GM23248 (cell line): Measurements from ENCODE around the gene LLGL2. TPM values are rescaled to one million over a fixed set of nuclear protein-coding genes. Genes with fewer than 3 reads are reported as not detected.
A peak's percentile ranks its signal among the peaks of the same experiment; 100 is the strongest.

ENCODE experiments used
- DNase-seq: peaks from one replicate; pipeline ENCODE4 v3.0.0-alpha.2; 2015
- H2AFZ ChIP-seq: fragments of 200-600 bp; sonication (generic); 2 replicates; pipeline ENCODE4 v1.6.1; 2016; ENCODE audit warnings: antibody characterized with exemption
- H3F3A ChIP-seq: fragments of 200-600 bp; sonication (generic); 2 replicates; pipeline ENCODE4 v1.6.1; 2016; ENCODE audit warnings: mild to moderate bottlenecking, antibody characterized with exemption, mixed run types; ENCODE audit not compliant: insufficient read depth
- H3K27ac ChIP-seq: fragments of 200-600 bp; sonication (generic); 2 replicates; pipeline ENCODE4 v1.5.1; 2016; ENCODE audit warnings: mild to moderate bottlenecking
- H3K27me3 ChIP-seq: fragments of 200-600 bp; sonication (generic); replicated peaks from 2 replicates; pipeline ENCODE4 v1.6.1; 2016; ENCODE audit warnings: mild to moderate bottlenecking; ENCODE audit not compliant: insufficient read depth
- H3K36me3 ChIP-seq: fragments of 200-600 bp; sonication (generic); 2 replicates; pipeline ENCODE4 v1.6.1; 2016; ENCODE audit warnings: low read depth, mild to moderate bottlenecking
- H3K4me1 ChIP-seq: fragments of 200-600 bp; sonication (generic); 2 replicates; pipeline ENCODE4 v1.6.1; 2016; ENCODE audit warnings: mild to moderate bottlenecking; ENCODE audit not compliant: insufficient read depth
- H3K4me2 ChIP-seq: fragments of 200-600 bp; sonication (generic); one replicate; pipeline ENCODE4 v1.6.1; 2016; ENCODE audit warnings: mild to moderate bottlenecking; ENCODE audit not compliant: unreplicated experiment
- H3K4me3 ChIP-seq: fragments of 200-600 bp; sonication (generic); 2 replicates; pipeline ENCODE4 v1.5.1; 2016; ENCODE audit warnings: mild to moderate bottlenecking
- H3K79me2 ChIP-seq: fragments of 200-600 bp; sonication (generic); 2 replicates; pipeline ENCODE4 v1.6.1; 2016; ENCODE audit warnings: mild to moderate bottlenecking; ENCODE audit not compliant: insufficient read depth
- H3K9ac ChIP-seq: fragments of 200-600 bp; sonication (generic); 2 replicates; pipeline ENCODE4 v1.6.1; 2016; ENCODE audit warnings: mild to moderate bottlenecking
- H3K9me2 ChIP-seq: fragments of 200-600 bp; sonication (generic); 2 replicates; pipeline ENCODE4 v1.6.1; 2016; ENCODE audit warnings: mixed run types, mild to moderate bottlenecking, moderate library complexity; ENCODE audit not compliant: insufficient read depth
- H3K9me3 ChIP-seq: fragments of 200-600 bp; sonication (generic); one replicate; pipeline ENCODE4 v1.6.1; 2017; ENCODE audit warnings: low read depth
- H4K20me1 ChIP-seq: fragments of 200-600 bp; sonication (generic); 2 replicates; pipeline ENCODE4 v1.6.0; 2016; ENCODE audit not compliant: insufficient read depth
- EZH2 ChIP-seq: fragments of 200-600 bp; sonication (generic); IDR thresholded peaks from 2 replicates; pipeline ENCODE4 v1.6.1; 2018; ENCODE audit warnings: antibody characterized with exemption, mild to moderate bottlenecking; ENCODE audit not compliant: insufficient read depth, poor library complexity, severe bottlenecking
- EZH2phosphoT487 ChIP-seq: fragments of 200-600 bp; sonication (generic); IDR thresholded peaks from 2 replicates; pipeline ENCODE4 v1.6.1; 2018; ENCODE audit warnings: antibody characterized with exemption, moderate library complexity, mild to moderate bottlenecking, low read depth; ENCODE audit not compliant: insufficient read depth
- whole genome bisulfite sequencing, 2 experiments: methylation state at CpG; one replicate each; pipeline ENCODE4 v1.1.6; 2015 to 2017; ENCODE audit warnings: low lambda C conversion rate in 2 of 2, low coverage in 1 of 2; ENCODE audit errors: missing lambda C conversion rate in 2 of 2; 5-methylcytosine and 5-hydroxymethylcytosine counted together
- in situ Hi-C: fragments of 300-500 bp; cut with MboI; formaldehyde crosslinking; loops from 2 replicates; pipeline ENCODE4 v1.15.0; 2020
- polyA plus RNA-seq: library from polyadenylated mRNA; unstranded; fragments of >200 nt; fragmentation: Nextera tagmentation; extraction: Ambion mirVana; gene quantifications from 2 replicates; pipeline ENCODE4 v1.2.1, GENCODE V29; 2016
- total RNA-seq: library from RNA; depleted of rRNA; stranded (reverse); fragments of >200 nt; shearing (Covaris generic); gene quantifications from 2 replicates; pipeline ENCODE4 v1.2.3, GENCODE V29; 2014

Gene LLGL2
- total and polyA plus RNA-seq, 2 experiments from 2014 or later = not detected

DNA sequence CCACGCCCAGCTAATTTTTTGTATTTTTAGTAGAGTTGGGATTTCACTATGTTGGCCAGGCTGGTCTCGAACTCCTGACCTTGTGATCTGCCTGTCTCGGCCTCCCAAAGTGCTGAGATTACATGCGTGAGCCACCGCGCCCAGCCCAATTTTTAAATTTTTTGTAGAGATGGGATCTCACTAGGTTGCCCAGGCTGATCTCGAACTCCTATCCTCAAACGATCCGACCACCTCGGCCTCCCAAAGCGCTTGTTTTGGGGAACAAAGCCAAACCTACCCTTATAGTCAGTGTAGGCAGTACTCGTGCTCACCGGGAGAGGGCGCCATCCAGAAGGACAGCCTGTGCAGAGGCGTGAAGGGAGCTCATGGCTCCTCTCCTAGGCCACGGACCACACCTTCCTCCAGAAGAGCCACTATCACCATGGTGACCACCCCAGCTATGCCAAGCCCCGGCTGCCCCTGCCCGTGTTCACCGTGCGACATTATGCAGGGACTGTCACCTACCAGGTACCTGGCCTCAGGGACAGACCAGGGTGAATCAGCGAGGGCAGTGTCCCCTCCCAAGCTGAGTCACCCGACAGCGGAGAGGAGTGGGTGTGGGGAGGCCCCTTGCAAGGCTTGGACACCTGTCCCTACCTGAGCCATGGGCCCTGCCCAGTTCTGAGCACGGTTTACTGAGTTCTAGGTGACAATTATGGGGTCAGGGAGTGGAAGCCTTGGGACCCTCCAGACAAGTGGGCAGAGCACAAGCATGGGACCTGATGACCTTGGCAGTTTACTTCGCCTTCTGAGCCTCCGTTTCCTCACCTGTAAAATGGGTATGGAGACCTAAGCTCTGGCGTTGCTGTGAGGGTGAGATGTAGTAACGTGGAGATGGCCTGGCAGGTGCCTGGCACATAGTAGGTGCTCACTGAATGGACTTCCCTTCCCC is 75.8 kb downstream of the LLGL2 start:
- 0 out of 2 replicates have a peak, but pooled peaks cover 5% of the 10 kb centered on the region for H3K4me1 ChIP-seq
- H3F3A ChIP-seq = no peaks in the 10 kb centered on the region
- no peaks in the 10 kb centered on the region for H3K9me2 ChIP-seq
- TF ChIP-seq EZH2 (no peak), EZH2phosphoT487 (no peak)
- no peaks in the 10 kb centered on the region for H3K36me3 ChIP-seq
- in situ Hi-C loops = no loop called here
- H3K79me2 ChIP-seq = no peaks in the 10 kb centered on the region
- no peak overlapping the region for H2AFZ ChIP-seq
- H4K20me1 ChIP-seq = no peaks in the 10 kb centered on the region
- H3K27me3 ChIP-seq = no peaks in the 10 kb centered on the region
- H3K4me2 ChIP-seq = no peak overlapping the region
- DNase-seq = peak; percentile 32
- H3K9me3 ChIP-seq = no peaks in the 10 kb centered on the region
- H3K4me3 ChIP-seq = no peak overlapping the region
- no peak overlapping the region for H3K9ac ChIP-seq
- 82 to 85% methylated on average over 28 of the region's 28 CpGs for WGBS, 2 experiments
- no peak overlapping the region for H3K27ac ChIP-seq

DNA sequence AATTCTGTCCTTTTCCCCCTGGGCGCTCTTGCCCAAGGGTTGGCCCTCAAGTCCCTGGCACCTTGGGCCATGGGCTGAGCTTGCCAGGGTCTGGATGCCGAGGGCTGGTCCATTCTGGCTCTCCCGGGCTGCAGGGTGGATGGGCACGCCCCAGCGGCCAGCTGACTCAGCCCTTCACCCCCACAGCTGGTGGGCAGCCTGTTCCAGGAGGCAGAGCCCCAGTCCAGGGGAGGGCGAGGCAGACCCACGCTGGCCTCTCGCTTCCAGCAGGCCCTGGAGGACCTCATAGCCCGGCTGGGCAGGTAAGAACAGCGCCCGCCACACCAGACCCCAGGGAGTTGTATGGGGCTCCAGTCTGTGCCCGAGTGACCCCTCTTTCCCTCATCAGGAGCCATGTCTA is 77.1 kb downstream of the LLGL2 start:
- no peak overlapping the region for H3K4me3 ChIP-seq
- WGBS, 2 experiments = 90 to 95% methylated on average over 11 to 12 of the region's 12 CpGs

DNA sequence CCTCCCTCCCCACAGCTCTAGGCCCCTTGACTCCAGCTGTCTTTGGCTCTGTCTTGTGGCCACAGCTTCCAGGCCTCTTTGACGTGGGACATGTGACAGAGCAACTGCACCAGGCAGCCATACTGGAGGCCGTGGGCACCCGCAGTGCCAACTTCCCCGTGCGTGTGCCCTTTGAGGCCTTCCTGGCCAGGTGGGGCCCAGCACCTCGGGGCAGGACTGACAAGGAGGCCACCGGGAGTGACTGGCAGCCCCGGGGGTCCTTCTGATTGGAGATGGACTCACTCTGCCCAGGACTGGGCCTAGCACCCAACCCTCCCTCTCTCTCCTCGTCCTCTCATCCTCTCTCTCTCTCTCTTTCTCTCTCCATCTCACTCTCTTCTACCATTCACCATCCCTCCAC is 77.6 kb downstream of the LLGL2 start:
- Histone ChIP-seq H3K27me3 (no peaks in the 10 kb centered on the region), H3K4me1 (0 out of 2 replicates have a peak, but pooled peaks cover 5% of the 10 kb centered on the region), H4K20me1 (no peaks in the 10 kb centered on the region), H3K9me3 (no peaks in the 10 kb centered on the region), H3K27ac (no peak overlapping the region), H3K4me2 (no peak overlapping the region), H3K9me2 (no peaks in the 10 kb centered on the region), H3K36me3 (no peaks in the 10 kb centered on the region), H3F3A (no peaks in the 10 kb centered on the region), H3K4me3 (no peak overlapping the region), H2AFZ (no peak overlapping the region), H3K79me2 (no peaks in the 10 kb centered on the region), H3K9ac (no peak overlapping the region)
- DNase-seq = no peak
- 71 to 79% methylated on average over 7 to 9 of the region's 9 CpGs for WGBS, 2 experiments
- no peak for TF ChIP-seq EZH2
- TF ChIP-seq EZH2phosphoT487 = no peak
- in situ Hi-C loops = no loop called here

More for the DNA sequence above, 77.1 kb downstream of the LLGL2 start:
- in situ Hi-C loops = no loop called here
- no peak overlapping the region for H3K4me2 ChIP-seq
- no peaks in the 10 kb centered on the region for H3K27me3 ChIP-seq
- TF ChIP-seq EZH2 (no peak), EZH2phosphoT487 (no peak)
- no peaks in the 10 kb centered on the region for H3K9me2 ChIP-seq
- DNase-seq = no peak
- H2AFZ ChIP-seq = no peak overlapping the region
- no peak overlapping the region for H3K27ac ChIP-seq
- H3K9ac ChIP-seq = no peak overlapping the region
- no peaks in the 10 kb centered on the region for H3K79me2 ChIP-seq
- H4K20me1 ChIP-seq = no peaks in the 10 kb centered on the region
- no peaks in the 10 kb centered on the region for H3K9me3 ChIP-seq
- 0 out of 2 replicates have a peak, but pooled peaks cover 5% of the 10 kb centered on the region for H3K4me1 ChIP-seq
- H3F3A ChIP-seq = no peaks in the 10 kb centered on the region
- no peaks in the 10 kb centered on the region for H3K36me3 ChIP-seq

DNA sequence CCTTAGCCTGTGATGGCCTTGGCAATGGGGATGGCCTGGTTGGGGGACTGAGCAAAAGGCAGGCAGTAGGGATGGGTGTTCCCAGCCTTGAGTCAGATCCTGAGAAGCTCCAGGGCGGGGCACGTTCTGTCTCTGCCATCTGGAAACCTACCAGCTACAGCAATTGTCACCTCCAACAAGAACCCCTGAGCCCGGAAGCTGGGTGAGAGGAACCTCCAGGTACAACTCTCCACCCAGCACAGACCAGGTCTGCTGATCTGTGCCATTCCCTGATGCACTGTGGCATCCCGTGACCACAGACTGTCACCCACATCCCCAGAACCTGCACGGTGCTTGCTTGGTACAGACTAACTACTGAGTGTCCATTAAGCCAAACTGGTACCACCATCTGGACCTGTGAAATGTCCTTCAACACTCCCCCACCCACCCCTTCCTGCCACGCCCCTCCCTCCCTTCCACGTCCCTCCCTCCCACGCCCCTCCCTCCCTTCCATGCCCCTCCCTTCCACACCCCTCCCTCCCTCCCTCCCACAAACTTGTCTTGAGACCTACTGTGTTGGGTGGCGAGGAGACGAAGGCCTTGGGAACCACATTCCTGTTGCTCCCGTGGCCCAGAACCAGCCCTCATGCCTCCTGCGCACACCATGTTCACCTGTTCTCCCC is 78.7 kb downstream of the LLGL2 start:
- H3F3A ChIP-seq = no peaks in the 10 kb centered on the region
- WGBS, 2 experiments = 38 to 47% methylated on average over 8 to 12 of the region's 12 CpGs
- in situ Hi-C loops = no loop called here
- H3K9me3 ChIP-seq = no peaks in the 10 kb centered on the region
- TF ChIP-seq EZH2phosphoT487 (no peak), EZH2 (no peak)
- no peaks in the 10 kb centered on the region for H4K20me1 ChIP-seq
- no peaks in the 10 kb centered on the region for H3K36me3 ChIP-seq
- no peaks in the 10 kb centered on the region for H3K9me2 ChIP-seq
- no peak overlapping the region for H3K27ac ChIP-seq
- no peaks in the 10 kb centered on the region for H3K27me3 ChIP-seq
- peak; percentile 70 for DNase-seq
- no peak overlapping the region for H3K9ac ChIP-seq
- no peak overlapping the region for H3K4me2 ChIP-seq
- H3K79me2 ChIP-seq = no peaks in the 10 kb centered on the region
- 0 out of 2 replicates have a peak, but pooled peaks cover 5% of the 10 kb centered on the region for H3K4me1 ChIP-seq
- H3K4me3 ChIP-seq = no peak overlapping the region
- no peak overlapping the region for H2AFZ ChIP-seq
